ENCODE measurements around the gene IQCK.

Gene IQCK

DNA sequence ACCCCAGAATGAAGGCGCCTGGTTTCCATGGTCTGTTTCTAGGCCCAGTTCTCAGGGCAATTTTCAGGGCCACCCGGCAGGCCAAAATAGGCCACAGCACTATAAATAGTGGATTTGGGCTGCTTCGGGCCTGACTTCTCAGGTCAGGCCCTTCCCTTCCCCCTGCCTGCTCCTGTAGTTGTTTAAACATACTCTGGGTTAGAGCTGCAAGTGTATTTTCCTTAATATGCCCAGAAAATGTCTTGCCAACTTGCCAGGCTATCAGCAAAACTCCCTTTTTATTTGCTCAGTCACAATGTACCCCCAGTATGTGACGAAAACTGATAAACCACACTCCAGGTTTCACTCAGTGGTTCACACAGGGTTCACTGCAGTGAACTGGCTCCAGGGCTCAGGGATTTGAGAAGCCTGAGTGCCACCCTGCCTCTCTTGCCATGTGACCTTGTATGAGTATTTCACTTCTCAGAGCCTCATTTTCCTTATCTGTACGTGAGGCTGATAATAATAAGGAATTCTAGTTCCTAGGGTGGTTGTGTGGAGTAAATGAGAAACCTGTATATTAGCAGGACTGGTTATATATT, 90.1 kb downstream of the IQCK start:
- Histone ChIP-seq H3K9me3 (ENCODE audit: severe bottlenecking) (peaks cover 11% of the 10 kb centered on the region), H3K27me3 (ENCODE audit: insufficient read depth, low read depth, severe bottlenecking) (no peaks in the 10 kb centered on the region), H3K36me3 (no peaks in the 10 kb centered on the region), H3K4me3 (ENCODE audit: low read depth, low read length) (no peak overlapping the region), H3K27ac (no peak overlapping the region)
- TF ChIP-seq, protein P1, sequence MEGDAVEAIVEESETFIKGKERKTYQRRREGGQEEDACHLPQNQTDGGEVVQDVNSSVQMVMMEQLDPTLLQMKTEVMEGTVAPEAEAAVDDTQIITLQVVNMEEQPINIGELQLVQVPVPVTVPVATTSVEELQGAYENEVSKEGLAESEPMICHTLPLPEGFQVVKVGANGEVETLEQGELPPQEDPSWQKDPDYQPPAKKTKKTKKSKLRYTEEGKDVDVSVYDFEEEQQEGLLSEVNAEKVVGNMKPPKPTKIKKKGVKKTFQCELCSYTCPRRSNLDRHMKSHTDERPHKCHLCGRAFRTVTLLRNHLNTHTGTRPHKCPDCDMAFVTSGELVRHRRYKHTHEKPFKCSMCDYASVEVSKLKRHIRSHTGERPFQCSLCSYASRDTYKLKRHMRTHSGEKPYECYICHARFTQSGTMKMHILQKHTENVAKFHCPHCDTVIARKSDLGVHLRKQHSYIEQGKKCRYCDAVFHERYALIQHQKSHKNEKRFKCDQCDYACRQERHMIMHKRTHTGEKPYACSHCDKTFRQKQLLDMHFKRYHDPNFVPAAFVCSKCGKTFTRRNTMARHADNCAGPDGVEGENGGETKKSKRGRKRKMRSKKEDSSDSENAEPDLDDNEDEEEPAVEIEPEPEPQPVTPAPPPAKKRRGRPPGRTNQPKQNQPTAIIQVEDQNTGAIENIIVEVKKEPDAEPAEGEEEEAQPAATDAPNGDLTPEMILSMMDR (IDR thresholded peaks at IDR 0.05; ENCODE audit: low read depth, low read length) = no peak
- no peak for DNase-seq

DNA sequence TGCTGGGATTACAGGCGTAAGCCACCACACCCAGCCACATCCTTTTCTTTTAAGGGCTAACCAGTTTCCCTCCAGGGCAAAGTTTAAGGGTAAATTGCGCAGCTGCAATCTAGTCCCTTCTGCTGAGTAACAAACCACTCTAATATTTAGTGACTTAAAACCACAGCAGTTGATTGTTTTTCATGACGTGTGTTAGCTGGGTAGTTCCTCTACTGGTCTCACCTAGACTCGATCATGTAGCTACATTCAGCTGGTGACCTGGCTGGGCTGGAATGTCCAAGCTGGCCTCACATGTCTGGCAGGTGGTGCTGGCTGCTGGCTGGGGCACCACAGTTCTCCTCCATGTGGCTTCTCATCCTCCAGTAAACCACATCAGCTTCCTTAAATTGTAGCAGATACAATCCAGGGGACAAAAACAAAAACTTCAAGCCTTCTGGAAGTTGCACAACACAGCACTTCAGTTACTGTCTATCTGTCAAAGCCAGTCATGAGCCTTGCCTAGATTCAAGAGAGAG, 91.1 kb downstream of the IQCK start:
- H3K9me3 ChIP-seq (ENCODE audit: severe bottlenecking) = peaks cover 13% of the 10 kb centered on the region
- H3K4me3 ChIP-seq (ENCODE audit: low read depth, low read length) = no peak overlapping the region
- no peaks in the 10 kb centered on the region for H3K36me3 ChIP-seq
- no peak for DNase-seq
- TF ChIP-seq, protein P1 (IDR thresholded peaks at IDR 0.05; ENCODE audit: low read depth, low read length) = no peak
- H3K27me3 ChIP-seq (ENCODE audit: insufficient read depth, low read depth, severe bottlenecking) = no peaks in the 10 kb centered on the region
- no peak overlapping the region for H3K27ac ChIP-seq

DNA sequence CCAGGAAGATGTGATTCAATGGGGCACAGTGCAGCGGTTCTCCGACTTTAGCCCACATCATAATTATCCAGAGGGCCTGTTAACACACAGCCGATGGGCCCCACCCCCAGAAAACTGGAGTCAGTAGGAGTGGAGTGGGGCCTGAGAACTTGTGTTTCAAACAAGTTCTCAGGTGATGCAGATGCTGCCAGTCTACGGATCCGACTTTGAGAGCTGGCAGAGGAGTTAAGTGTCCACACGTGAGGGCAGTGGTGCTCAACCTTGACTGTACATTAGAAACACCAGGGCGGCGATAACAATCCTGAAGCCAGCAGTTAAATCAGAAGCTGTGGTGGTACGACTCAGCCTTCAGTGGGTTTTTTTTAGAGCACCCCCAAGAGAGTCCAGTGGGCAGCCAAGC, 91.6 kb downstream of the IQCK start:
- Histone ChIP-seq H3K36me3 (no peaks in the 10 kb centered on the region), H3K4me3 (ENCODE audit: low read depth, low read length) (no peak overlapping the region), H3K9me3 (ENCODE audit: severe bottlenecking) (peaks cover 13% of the 10 kb centered on the region), H3K27me3 (ENCODE audit: insufficient read depth, low read depth, severe bottlenecking) (no peaks in the 10 kb centered on the region), H3K27ac (no peak overlapping the region)
- TF ChIP-seq, protein P1 (IDR thresholded peaks at IDR 0.05; ENCODE audit: low read depth, low read length) = no peak
- no peak for DNase-seq

DNA sequence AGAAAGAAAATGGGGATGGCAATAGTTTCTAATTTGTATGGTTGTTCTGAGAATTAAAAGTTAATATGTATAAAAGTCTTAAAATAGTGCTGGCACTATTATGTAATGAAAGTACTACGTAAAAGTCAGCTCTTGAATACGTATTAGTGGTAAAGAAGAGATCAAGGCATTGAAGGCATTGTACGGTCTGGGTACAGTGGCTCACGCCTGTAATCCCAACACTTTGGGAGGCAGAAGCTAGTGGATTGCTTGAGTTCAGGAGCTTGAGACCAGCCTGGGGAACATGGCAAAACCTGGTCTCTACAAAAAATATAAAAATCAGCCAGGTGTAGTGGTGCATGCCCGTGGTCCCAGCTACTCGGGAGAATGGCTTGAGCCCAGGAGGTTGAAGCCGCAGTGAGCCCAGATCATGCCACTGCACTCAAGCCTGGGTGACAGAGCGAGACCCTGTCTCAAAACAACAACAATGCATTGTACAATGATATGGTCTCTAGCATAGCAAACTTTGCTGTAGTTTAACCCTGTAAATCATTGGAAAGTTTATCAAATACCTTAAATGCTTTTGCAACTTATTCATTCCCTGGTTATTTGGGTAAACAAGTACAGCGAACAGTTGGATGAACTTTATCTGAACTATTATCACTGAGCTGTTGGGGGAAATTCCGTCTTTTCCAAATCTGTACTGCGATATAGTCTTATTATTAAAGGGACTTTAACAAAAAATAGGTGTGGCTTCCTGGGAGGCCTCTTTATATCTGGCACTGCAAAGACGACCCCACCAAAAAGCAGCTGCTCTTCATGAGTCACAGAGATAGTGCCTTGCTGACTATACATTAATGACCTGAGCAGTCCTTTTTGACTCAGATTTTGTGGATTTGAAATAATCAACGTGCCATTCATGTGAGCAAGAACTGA, 93.0 kb downstream of the IQCK start:
- H3K27ac ChIP-seq = no peak overlapping the region

DNA sequence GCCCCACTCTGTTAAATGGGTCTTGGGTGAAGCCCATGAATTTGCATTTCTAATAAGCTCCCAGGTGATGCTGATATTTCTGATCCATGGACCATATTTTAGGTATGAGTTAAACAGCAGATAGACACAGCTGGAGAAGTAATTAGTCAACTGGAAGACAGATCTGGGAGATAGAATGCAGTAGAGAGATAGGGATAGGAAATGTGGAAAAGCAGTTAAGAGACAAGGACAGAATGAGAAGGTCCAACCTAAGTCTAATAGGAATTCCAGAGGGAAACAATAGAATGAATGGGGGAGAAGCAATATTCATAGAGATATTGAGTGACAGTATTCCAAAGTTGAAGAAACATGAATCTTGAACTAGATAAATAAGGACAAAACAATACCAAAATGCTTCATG, 94.9 kb downstream of the IQCK start:
- Histone ChIP-seq H3K36me3 (no peaks in the 10 kb centered on the region), H3K9me3 (ENCODE audit: severe bottlenecking) (peaks cover 5% of the 10 kb centered on the region), H3K27me3 (ENCODE audit: insufficient read depth, low read depth, severe bottlenecking) (no peaks in the 10 kb centered on the region), H3K27ac (no peak overlapping the region), H3K4me3 (ENCODE audit: low read depth, low read length) (no peak overlapping the region)
- DNase-seq = no peak
- TF ChIP-seq, protein P1 (IDR thresholded peaks at IDR 0.05; ENCODE audit: low read depth, low read length) = no peak

More for the DNA sequence above, 93.0 kb downstream of the IQCK start:
- no peaks in the 10 kb centered on the region for H3K36me3 ChIP-seq
- DNase-seq = no peak
- TF ChIP-seq, protein P1 (IDR thresholded peaks at IDR 0.05; ENCODE audit: low read depth, low read length) = no peak
- H3K4me3 ChIP-seq (ENCODE audit: low read depth, low read length) = no peak overlapping the region
- peaks cover 7% of the 10 kb centered on the region for H3K9me3 ChIP-seq (ENCODE audit: severe bottlenecking)
- H3K27me3 ChIP-seq (ENCODE audit: insufficient read depth, low read depth, severe bottlenecking) = no peaks in the 10 kb centered on the region

All from WERI-Rb-1 (cell line).